Mesenteric fat pad (tissue), 1 donor: ENCODE measurements around the gene ZBTB8A. TPM values are rescaled to one million over a fixed set of nuclear protein-coding genes. Genes with fewer than 3 reads are reported as not detected.
"Not testable (repeated sequence)": the region's sequence is repeated elsewhere in the genome, so short reads cannot be mapped to it uniquely, and the experiment has no call there.

Experiments
- DNase-seq: peaks from one replicate; pipeline ENCODE4 v3.0.0-alpha.2; 2020; ENCODE audit warnings: low spot score
- long read RNA-seq: library from polyadenylated mRNA; unstranded; transcript quantifications from one replicate; pipeline ENCODE4 v2.0.0, GENCODE V29; 2020
- total RNA-seq: library from RNA; stranded (reverse); fragmentation: NEBNext Ultra II Directional; extraction: Animal tissue kit (Norgen Biotek cat#: 25700); gene quantifications from one replicate; pipeline ENCODE4 v1.2.1, GENCODE V29; 2021
- donor health status: DM: yes; HTN: yes; CAD: no.

Gene ZBTB8A
- 6.8 TPM for total RNA-seq
- long read RNA-seq, full-length matches to known transcripts = 24 of 26 reads
- long read RNA-seq, partial matches to known transcripts = 0 of 26 reads
- long read RNA-seq, other reads (novel, unspliced or antisense) = 2 of 26 reads

GRCh38 chr1:32538887-32539583 lies at the start of gene ZBTB8A:
ZBTB8A (plus strand) TSS chr1:32539427; CDS start chr1:32592932, 53,505 bp downstream.
- DNase-seq = no peak

GRCh38 chr1:32489774-32490454 lies 49.3 kb upstream of the ZBTB8A start:
- no peak for DNase-seq

GRCh38 chr1:32491386-32491785 lies 47.8 kb upstream of the ZBTB8A start:
- DNase-seq = no peak

- no peak for DNase-seq
These were observed 45.0 kb upstream of the ZBTB8A start for GRCh38 chr1:32494196-32494595.

GRCh38 chr1:32494711-32495337 lies 44.4 kb upstream of the ZBTB8A start:
- DNase-seq = no peak

GRCh38 chr1:32496127-32496526 lies 43.1 kb upstream of the ZBTB8A start:
- DNase-seq = no peak

- no peak for DNase-seq
These were observed 40.5 kb upstream of the ZBTB8A start for GRCh38 chr1:32498751-32499150.

- no peak for DNase-seq
These were observed 38.6 kb upstream of the ZBTB8A start for GRCh38 chr1:32500387-32501209.

GRCh38 chr1:32501865-32502264 lies 37.4 kb upstream of the ZBTB8A start:
- no peak for DNase-seq

GRCh38 chr1:32503153-32503552 lies 36.1 kb upstream of the ZBTB8A start:
- DNase-seq = no peak

GRCh38 chr1:32507021-32507420 lies 32.2 kb upstream of the ZBTB8A start:
- DNase-seq = no peak

GRCh38 chr1:32508761-32509160 lies 30.5 kb upstream of the ZBTB8A start:
- no peak for DNase-seq

- no peak for DNase-seq
These were observed 29.3 kb upstream of the ZBTB8A start for GRCh38 chr1:32509939-32510338.

GRCh38 chr1:32516402-32516801 lies 22.8 kb upstream of the ZBTB8A start:
- no peak for DNase-seq

GRCh38 chr1:32518976-32519375 lies 20.3 kb upstream of the ZBTB8A start:
- no peak for DNase-seq

- no peak for DNase-seq
These were observed 18.1 kb upstream of the ZBTB8A start for GRCh38 chr1:32521165-32521564.

GRCh38 chr1:32525053-32525452 lies 14.2 kb upstream of the ZBTB8A start:
- DNase-seq = no peak

- DNase-seq = no peak
These were observed 13.4 kb upstream of the ZBTB8A start for GRCh38 chr1:32525661-32526444.

GRCh38 chr1:32528550-32528949 lies 10.7 kb upstream of the ZBTB8A start:
- not testable (repeated sequence) for DNase-seq

GRCh38 chr1:32533792-32534327 lies 5.4 kb upstream of the ZBTB8A start:
- DNase-seq = no peak
